Stimulated activated CD8-positive, alpha-beta memory T cell treated with anti-CD3 and anti-CD28 coated beads, Interleukin-4, amount 100 ng/mL, for 1 hour (primary cell): ENCODE measurements around the gene RSPH6A.

ENCODE experiments used
- DNase-seq, 2 donors: peaks; one replicate each; pipeline ENCODE4 v3.0.0-alpha.2; 2020; ENCODE audit warnings: low read depth in 2 of 2, low spot score in 1 of 2

RSPH6A gene

DNA sequence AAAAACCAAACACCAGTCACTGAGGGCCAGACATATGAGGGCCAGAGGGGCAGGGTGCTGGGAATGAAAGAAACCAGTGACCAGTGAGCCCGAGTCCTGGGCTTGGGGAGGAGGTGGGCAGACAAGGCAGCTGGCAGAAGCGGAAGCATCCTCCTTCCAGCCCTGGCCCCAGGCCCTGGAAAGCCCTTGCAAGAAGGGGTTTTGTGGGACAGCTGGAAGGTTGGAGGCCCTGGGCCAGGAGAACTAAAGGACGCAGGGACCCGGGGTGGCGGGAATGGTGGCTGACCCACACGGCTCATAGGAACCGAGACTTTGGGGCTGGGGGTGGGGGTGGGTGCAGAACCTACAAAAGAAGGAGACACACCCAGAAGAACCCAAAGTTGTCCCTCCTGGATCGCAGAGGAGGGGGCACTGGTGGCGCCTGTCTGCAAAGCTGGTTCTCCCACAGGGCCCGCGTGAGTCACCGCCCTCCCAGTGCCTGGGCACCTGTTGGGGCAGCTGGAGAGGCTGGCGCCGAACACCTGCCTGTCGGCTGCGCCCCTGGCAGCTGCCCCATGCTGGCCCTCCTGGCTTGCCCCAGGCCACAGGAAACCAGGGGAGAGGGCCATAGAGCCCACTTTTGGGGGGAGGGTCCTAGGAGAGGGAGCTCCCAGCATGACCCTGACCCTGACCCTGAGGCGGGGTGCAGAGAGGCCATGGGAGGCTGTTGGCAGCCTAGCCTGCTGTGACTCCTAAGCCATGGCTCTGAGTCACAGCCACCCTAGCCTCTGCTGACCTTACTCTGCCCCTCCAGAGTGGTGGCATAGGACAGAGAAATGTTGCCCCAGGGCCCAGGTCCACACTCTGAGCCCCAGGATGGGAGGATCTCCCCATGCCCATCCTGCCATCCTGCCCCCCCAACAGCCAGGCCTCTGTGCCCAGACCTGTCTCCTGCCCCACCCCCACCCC, 33.6 kb downstream of the RSPH6A start:
- no peak for DNase-seq

DNA sequence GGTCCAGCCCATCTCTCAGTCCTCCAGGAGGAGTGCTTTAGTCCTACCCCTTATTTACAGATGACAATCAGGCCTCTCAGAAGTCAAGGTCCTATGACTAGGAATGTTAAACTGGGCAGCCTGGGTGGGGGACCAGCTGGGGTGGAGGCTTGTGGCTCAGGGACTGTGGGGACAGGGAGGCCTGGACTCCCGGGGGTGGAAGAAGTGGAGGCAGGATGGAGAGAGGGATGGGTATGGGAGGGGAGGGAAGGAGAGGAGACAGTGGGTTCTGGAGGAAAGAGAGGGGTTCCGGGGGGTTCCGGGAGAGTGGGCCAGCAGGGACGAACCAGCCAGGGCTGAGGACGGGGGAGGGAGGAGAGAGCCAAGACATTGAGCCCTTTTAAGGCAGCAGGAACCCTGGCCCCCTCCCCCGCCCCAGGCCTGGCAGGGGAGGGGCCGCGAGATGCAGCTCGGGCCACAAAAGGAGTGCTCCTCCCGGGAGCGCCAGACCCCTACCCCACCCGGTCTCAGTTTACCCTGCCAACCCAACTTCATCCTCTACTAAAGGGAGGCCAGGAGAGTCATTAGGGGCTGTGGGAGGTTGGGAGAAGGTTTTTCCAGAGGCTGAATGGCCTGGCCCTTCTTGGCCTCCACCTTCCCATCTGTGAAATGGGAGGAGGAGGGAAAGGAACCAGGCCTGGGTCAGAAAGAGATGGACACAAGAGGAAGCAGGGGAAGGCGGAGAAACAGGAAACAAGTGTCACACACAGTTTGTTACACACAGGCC, 34.5 kb downstream of the RSPH6A start:
- no peak for DNase-seq

DNA sequence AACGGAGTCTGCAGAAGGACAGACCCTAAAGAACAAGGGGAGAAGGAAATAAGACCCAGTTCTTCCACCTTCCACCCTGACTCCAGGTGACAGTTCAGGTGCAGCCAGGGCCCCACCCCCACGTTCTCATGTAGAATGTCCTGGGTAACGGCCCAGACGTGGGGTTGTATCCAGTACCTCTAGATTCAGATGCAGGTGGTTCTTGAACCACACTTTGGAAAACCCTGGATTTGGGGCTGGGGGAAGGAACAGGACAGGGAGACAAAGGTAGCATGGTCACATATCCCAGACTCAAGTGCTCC, 35.0 kb downstream of the RSPH6A start:
- DNase-seq: no peak

DNA sequence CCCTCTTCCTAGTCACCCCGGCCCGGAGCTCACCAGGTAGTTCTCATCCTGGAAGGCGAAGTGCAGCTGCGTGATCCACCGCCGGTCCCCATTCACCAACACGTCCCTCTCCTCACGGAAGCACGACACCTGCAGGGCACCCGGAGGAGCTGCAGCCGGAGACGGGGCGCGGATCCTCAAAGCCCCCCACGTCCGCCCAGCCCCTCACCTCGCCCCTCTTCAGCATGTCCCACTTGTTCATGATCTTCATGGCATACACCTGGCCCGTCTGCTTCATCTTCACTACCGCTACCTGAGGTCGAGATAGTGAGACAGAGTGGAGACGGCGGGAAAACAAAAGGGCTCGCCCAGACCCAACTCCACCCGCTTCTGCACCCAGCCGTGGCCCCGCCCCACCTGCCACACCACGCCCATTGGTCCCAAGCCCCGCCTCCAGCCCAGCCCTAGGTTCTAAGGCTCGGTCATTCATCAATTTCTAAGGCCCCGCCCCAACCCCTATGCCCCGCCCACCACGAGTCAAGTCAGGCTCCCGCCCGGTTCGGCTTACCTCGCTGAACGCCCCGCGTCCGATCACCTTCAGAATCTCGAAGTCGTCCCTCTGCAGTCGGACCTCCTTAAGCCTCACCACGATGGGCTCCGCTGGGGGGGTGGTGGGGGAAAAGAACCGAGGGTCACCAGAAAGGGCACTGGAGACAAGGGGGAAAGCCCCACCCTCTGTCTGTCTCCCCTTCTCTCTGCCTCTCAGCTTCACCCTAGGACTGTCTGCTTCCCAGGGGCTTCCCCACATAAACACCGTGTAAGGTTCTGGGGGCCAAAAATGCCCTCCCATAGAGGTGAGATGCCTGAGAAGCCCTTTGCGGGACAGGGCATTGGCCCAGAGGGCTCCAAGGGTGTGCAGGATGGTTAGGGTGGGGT, 35.6 kb downstream of the RSPH6A start:
- peak; percentile 53 to 55 for DNase-seq

DNA sequence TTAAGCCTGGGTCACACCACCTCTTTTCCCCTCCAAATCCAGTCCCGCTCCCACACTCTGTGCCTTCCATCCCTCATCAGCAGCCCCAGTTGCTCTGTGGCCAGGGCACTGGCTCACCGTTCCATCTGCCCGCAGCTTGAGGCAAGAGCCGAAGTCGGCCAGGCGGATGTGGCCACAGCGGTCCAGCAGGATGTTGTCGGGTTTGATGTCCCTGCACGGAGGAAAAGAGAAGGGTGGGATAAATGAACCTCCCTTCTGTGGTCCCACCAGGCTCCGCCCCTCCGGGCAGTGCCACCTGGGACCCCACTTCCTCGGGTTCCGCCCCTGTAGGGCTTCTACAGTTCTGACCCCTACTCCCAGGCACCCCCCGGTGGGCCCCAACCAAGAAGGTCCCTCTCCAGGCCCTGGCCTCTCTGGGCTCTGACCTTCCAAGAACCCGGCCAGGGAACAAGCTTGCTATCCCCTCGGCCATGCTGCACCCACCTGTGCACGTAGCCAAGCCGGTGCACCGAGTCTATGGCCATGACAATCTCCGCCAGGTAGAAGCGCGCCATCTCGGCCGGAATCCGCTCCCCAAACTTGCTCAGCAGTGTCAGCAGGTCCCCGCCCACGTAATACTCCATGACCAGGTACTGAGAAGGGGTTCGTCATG, 37.0 kb downstream of the RSPH6A start:
- no peak for DNase-seq

- DNase-seq: no peak
Measured at GRCh38 chr19:45777395-45777961, 37.6 kb downstream of the RSPH6A start.

GRCh38 chr19:45774765-45775164, 40.3 kb downstream of the RSPH6A start:
- DNase-seq: no peak

- no peak for DNase-seq
Measured at GRCh38 chr19:45773384-45773783, 41.7 kb downstream of the RSPH6A start.

DNA sequence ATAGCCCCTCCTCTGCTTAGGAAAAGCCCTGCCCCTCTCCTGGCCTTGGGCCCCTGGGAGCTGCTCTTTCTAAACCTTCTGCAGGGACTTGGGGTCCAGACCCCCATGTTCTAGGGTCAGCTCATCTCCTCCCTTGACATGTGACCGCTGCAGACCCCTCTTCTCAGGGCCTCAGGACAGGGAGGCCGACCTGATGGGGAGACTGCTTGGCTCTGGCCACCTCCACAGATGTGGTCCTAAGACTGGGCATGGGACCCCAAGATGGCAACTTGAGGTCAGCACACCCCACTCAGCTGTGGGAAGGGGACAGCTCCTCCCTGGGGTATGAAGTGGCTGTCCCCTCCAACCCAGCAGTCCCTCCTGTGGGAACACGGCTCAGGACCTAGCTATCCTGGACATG, 42.2 kb downstream of the RSPH6A start:
- DNase-seq: no peak

DNA sequence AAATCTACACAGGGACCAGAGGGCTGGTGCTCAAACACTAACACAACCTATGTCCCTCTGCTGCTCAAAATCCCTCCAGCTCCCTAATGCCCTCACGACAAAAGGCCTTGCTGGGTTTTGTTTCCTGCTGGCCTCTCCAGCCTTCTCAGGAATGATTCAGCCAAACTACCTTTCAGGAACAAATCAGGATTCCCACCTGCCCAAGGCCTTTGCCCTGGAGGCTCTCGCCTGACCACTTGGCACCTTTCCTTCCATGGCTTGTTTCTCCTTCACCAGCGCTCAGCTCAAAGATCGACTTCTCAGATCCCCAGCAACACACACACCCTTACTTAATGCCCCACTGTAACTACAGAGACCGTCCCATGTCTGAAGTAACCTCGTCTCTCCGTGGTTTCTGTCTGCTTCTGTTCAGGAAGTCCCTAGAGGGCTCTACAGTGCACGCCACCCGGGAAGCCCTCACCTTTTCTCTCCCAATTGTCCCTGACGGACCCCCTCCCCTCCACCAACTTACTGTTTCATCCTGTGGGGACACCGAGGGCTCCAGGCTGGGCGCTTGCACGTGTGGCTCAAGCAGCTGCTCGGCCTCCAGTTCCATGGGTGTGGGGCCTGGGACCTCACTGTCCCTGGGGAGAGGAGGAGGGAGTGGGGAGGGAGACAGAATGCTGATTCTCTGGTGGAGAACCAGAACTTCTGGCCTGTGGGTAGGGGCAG, 42.8 kb downstream of the RSPH6A start:
- DNase-seq: no peak

- DNase-seq: no peak
Measured at GRCh38 chr19:45771311-45771933, 43.7 kb downstream of the RSPH6A start.

DNA sequence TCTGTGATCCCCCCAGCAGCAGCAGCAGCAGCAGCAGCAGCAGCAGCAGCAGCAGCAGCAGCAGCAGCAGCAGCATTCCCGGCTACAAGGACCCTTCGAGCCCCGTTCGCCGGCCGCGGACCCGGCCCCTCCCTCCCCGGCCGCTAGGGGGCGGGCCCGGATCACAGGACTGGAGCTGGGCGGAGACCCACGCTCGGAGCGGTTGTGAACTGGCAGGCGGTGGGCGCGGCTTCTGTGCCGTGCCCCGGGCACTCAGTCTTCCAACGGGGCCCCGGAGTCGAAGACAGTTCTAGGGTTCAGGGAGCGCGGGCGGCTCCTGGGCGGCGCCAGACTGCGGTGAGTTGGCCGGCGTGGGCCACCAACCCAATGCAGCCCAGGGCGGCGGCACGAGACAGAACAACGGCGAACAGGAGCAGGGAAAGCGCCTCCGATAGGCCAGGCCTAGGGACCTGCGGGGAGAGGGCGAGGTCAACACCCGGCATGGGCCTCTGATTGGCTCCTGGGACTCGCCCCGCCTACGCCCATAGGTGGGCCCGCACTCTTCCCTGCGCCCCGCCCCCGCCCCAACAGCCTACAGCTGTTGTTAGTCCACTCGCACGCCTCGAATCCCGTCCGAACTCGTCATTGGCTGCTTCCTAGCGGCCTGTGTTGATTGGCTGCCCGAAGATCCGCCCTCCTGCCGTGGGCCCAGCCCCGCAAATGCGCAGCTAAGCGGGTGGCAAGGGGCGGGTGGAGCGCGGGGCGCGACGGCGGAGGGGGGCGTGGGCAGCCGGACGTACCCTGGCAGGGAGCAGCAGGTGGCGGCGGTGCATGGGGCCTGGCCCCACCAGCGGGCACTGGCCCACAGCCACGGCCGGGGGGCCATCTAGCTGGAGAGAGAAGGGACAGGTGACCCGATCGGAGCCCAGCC, 44.7 kb downstream of the RSPH6A start:
- peak; percentile 80 to 83 for DNase-seq

DNA sequence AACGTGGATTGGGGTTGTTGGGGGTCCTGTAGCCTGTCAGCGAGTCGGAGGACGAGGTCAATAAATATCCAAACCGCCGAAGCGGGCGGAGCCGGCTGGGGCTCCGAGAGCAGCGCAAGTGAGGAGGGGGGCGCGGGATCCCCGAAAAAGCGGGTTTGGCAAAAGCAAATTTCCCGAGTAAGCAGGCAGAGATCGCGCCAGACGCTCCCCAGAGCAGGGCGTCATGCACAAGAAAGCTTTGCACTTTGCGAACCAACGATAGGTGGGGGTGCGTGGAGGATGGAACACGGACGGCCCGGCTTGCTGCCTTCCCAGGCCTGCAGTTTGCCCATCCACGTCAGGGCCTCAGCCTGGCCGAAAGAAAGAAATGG, 45.3 kb downstream of the RSPH6A start:
- no peak for DNase-seq

DNA sequence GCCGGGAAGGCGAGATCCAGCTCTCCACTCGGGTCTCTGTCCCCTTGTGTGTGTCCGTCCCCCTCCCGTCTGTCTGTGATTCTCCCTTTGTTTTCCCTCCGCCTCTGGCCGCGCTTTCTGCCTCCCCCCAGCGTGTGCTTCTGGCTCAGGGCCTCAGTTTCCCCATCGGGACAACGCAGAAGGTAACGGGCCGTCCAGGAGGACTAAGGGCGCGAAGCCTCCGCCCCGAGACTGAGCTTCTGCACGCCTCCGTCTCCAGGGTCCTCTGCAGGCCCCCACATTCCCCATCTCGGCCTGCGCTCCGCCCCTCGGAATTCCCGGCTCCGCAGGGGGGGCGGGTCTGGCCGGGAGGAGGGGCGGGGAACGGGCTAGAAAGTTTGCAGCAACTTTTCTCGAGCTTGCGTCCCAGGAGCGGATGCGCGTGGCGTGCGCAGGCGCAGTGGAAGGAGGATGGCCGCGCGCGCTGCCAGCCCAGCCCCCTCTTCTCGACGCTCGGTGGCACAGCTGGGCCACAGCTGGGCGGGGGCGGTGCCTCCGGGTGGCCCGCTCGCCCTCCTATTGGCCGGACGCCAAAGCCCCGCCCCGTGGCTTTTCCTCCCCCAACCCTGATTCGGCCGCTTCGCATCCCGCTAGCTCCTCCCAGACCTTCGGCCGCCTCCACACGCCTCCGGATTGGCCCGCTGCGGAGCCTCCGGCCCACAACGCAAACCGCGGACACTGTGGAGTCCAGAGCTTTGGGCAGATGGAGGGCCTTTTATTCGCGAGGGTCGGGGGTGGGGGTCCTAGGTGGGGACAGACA, 45.9 kb downstream of the RSPH6A start, which contains the start of gene SIX5:
Gene SIX5 (minus strand): TSS at position 269 of the 799 bp plus-strand sequence. CDS start 408 bp downstream, outside the sequence.
- peak; percentile 78 to 89 for DNase-seq

- DNase-seq: no peak
Measured at GRCh38 chr19:45768655-45768983, 46.5 kb downstream of the RSPH6A start.

- no peak for DNase-seq
Measured at GRCh38 chr19:45767881-45768654, 47.0 kb downstream of the RSPH6A start.

GRCh38 chr19:45767410-45767880, 47.7 kb downstream of the RSPH6A start:
- DNase-seq: no peak
